ENCODE data around the gene GLI3. TPM values are rescaled to one million over a fixed set of nuclear protein-coding genes. Genes with fewer than 3 reads are reported as not detected.

The GLI3 gene
- total RNA-seq, 2 donors from 2014 or later = 9.2 to 14.7 TPM

- WGBS = 43% methylated on average over 5 of the region's 5 CpGs
- intact Hi-C loops (cut with DNase I) = no loop called here
- Histone ChIP-seq H3K27ac (no peak overlapping the region), H3K27me3 (replicated peaks; ENCODE audit: insufficient read depth) (no peaks in the 10 kb centered on the region), H3K9me3 (no peaks in the 10 kb centered on the region), H3K4me3 (no peak overlapping the region), H3K4me1 (replicated peaks) (no peaks in the 10 kb centered on the region), H3K36me3 (no peaks in the 10 kb centered on the region)
- TF ChIP-seq POLR2AphosphoS5 (IDR thresholded peaks at IDR 0.05) (no peak), POLR2A (IDR thresholded peaks at IDR 0.05) (no peak), CTCF (IDR thresholded peaks at IDR 0.05) (no peak)
- DNase-seq (ENCODE audit: low spot score) = no peak
Measured at GRCh38 chr7:42226354-42226941, 10.6 kb downstream of the GLI3 start.

- no peak for DNase-seq (ENCODE audit: low spot score)
- TF ChIP-seq POLR2A (IDR thresholded peaks at IDR 0.05) = no peak
- TF ChIP-seq CTCF (IDR thresholded peaks at IDR 0.05) = no peak
- no peak for TF ChIP-seq POLR2AphosphoS5 (IDR thresholded peaks at IDR 0.05)
- 92% methylated on average over 8 of the region's 8 CpGs for WGBS
- H3K4me1 ChIP-seq (replicated peaks) = no peaks in the 10 kb centered on the region
- H3K4me3 ChIP-seq = no peak overlapping the region
- H3K9me3 ChIP-seq = no peaks in the 10 kb centered on the region
- no peaks in the 10 kb centered on the region for H3K27me3 ChIP-seq (replicated peaks; ENCODE audit: insufficient read depth)
- intact Hi-C loops (cut with DNase I) = no loop called here
- H3K36me3 ChIP-seq = no peaks in the 10 kb centered on the region
- H3K27ac ChIP-seq = no peak overlapping the region
Measured at GRCh38 chr7:42224391-42225003, 12.5 kb downstream of the GLI3 start.

GRCh38 chr7:42222891-42223290, 14.1 kb downstream of the GLI3 start:
- H3K4me3 ChIP-seq = no peak overlapping the region
- H3K4me1 ChIP-seq (replicated peaks) = no peaks in the 10 kb centered on the region
- no peak for DNase-seq (ENCODE audit: low spot score)
- intact Hi-C loops (cut with DNase I) = no loop called here
- no peaks in the 10 kb centered on the region for H3K27me3 ChIP-seq (replicated peaks; ENCODE audit: insufficient read depth)
- H3K36me3 ChIP-seq = no peaks in the 10 kb centered on the region
- H3K27ac ChIP-seq = no peak overlapping the region
- TF ChIP-seq CTCF (IDR thresholded peaks at IDR 0.05) (no peak), POLR2AphosphoS5 (IDR thresholded peaks at IDR 0.05) (no peak), POLR2A (IDR thresholded peaks at IDR 0.05) (no peak)
- 66% methylated on average over 11 of the region's 11 CpGs for WGBS
- no peaks in the 10 kb centered on the region for H3K9me3 ChIP-seq

- WGBS = 88% methylated on average over 2 of the region's 2 CpGs
- intact Hi-C loops (cut with DNase I) = no loop called here
- no peak for TF ChIP-seq POLR2A (IDR thresholded peaks at IDR 0.05)
- no peak for TF ChIP-seq POLR2AphosphoS5 (IDR thresholded peaks at IDR 0.05)
- TF ChIP-seq CTCF (IDR thresholded peaks at IDR 0.05) = no peak
- H3K36me3 ChIP-seq = no peaks in the 10 kb centered on the region
- H3K9me3 ChIP-seq = no peaks in the 10 kb centered on the region
- no peak overlapping the region for H3K4me3 ChIP-seq
- H3K27me3 ChIP-seq (replicated peaks; ENCODE audit: insufficient read depth) = no peaks in the 10 kb centered on the region
- H3K27ac ChIP-seq = no peak overlapping the region
- no peaks in the 10 kb centered on the region for H3K4me1 ChIP-seq (replicated peaks)
- no peak for DNase-seq (ENCODE audit: low spot score)
Measured at GRCh38 chr7:42222125-42222524, 14.9 kb downstream of the GLI3 start.

GRCh38 chr7:42221304-42221703, 15.7 kb downstream of the GLI3 start:
- WGBS = 91% methylated on average over 5 of the region's 5 CpGs
- no peak for DNase-seq (ENCODE audit: low spot score)
- intact Hi-C loops (cut with DNase I) = no loop called here
- no peaks in the 10 kb centered on the region for H3K27me3 ChIP-seq (replicated peaks; ENCODE audit: insufficient read depth)
- H3K4me1 ChIP-seq (replicated peaks) = no peaks in the 10 kb centered on the region
- H3K27ac ChIP-seq = no peak overlapping the region
- H3K4me3 ChIP-seq = no peak overlapping the region
- no peaks in the 10 kb centered on the region for H3K36me3 ChIP-seq
- no peaks in the 10 kb centered on the region for H3K9me3 ChIP-seq
- TF ChIP-seq CTCF (IDR thresholded peaks at IDR 0.05) (no peak), POLR2A (IDR thresholded peaks at IDR 0.05) (no peak), POLR2AphosphoS5 (IDR thresholded peaks at IDR 0.05) (no peak)
